Loucy (cell line): ENCODE measurements around the gene FAM120C.

Experiments
- CTCF ChIP-seq: fragments of 200-600 bp; sonication (generic); conservative IDR thresholded peaks from 2 replicates; pipeline ENCODE4 v1.5.1; 2014; ENCODE audit warnings: mild to moderate bottlenecking, antibody characterized with exemption, low read length
- EZH2phosphoT487 ChIP-seq: fragments of 200-600 bp; IDR thresholded peaks from 2 replicates; pipeline ENCODE4 v1.6.1; 2018; ENCODE audit warnings: antibody characterized with exemption, mild to moderate bottlenecking, moderate library complexity, borderline replicate concordance

DNA sequence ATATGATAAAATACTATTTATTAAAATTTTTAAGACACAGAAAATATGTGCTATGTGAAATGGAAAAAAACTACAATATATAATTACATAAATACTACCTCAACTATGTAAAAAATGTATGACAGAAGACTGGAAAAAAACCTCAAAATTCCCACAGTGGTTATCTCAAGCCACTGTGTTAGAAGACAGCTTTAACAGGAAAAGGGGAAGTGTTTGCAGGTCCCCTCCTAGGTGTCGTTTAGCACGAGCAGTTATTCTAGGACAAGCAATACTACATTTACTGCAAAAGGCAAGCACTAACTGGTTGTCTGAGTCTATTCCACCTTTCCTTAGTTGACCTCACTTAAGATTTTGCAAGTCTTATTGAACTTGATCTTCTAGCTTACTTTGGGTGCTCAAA lies 93.9 kb downstream of the FAM120C start:
- TF ChIP-seq CTCF (no peak), EZH2phosphoT487 (no peak)
